Endothelial cell of umbilical vein (primary cell): ENCODE results near the gene C16orf87. TPM values are rescaled to one million over a fixed set of nuclear protein-coding genes. Genes with fewer than 3 reads are reported as not detected.

Experiments used
- BruUV-seq: library from RNA; stranded (reverse); fragments of 400-500 nt; replicated peaks from 2 replicates; lab custom pipeline; 2021; lab: Mats Ljungman, UMichigan
- CTCF ChIA-PET: fragments of 300-600, 350-600 bp; sonication (Branson Sonifier 250); formaldehyde crosslinking; loops from one replicate; lab custom pipeline; 2021; ENCODE audit warnings: antibody characterized with exemption, inconsistent platforms; lab: Charles Lee
- POLR2A ChIA-PET: fragments of 300-600, 350-600 bp; sonication (Branson Sonifier 250); formaldehyde crosslinking; loops from one replicate; lab custom pipeline; 2021; ENCODE audit warnings: antibody characterized with exemption, inconsistent platforms; lab: Charles Lee
- DNase-seq: peaks from one replicate; pipeline ENCODE4 v3.0.0-alpha.2; 2011; ENCODE audit warnings: low read depth, low spot score
- FAIRE-seq: peaks from 2 replicates; lab custom pipeline; 2011; peaks lifted over from hg19 to GRCh38; lab: Jason Lieb, UNC
- H2AFZ ChIP-seq: 2 replicates; pipeline ENCODE4 v1.6.0; 2012; ENCODE audit warnings: low read depth, low read length, control low read depth, inconsistent platforms
- H3K27ac ChIP-seq: 2 replicates; pipeline ENCODE4 v1.5.1; 2011; ENCODE audit warnings: low read depth, mild to moderate bottlenecking, control low read depth, low read length, moderate library complexity; ENCODE audit not compliant: insufficient read depth
- H3K27me3 ChIP-seq, 2 experiments: 2 replicates each; pipeline versions ENCODE4 v1.6.0 to v1.6.1; 2011; ENCODE audit warnings: low read length in 2 of 2, mixed read lengths in 1 of 2; ENCODE audit not compliant: control insufficient read depth in 2 of 2, insufficient read depth in 2 of 2
- H3K36me3 ChIP-seq, 2 experiments: 2 replicates in 1 of 2; 3 replicates in 1 of 2; pipeline ENCODE4 v1.5.1; 2011; ENCODE audit warnings: low read length in 2 of 2, mild to moderate bottlenecking in 1 of 2, moderate library complexity in 1 of 2; ENCODE audit not compliant: control insufficient read depth in 2 of 2, insufficient read depth in 2 of 2; ENCODE audit errors: extremely low read depth in 1 of 2
- H3K4me1 ChIP-seq: 3 replicates; pipeline ENCODE4 v1.5.1; 2011; ENCODE audit warnings: mild to moderate bottlenecking, low read length; ENCODE audit not compliant: control insufficient read depth, insufficient read depth; ENCODE audit errors: extremely low read depth
- H3K4me2 ChIP-seq: 2 replicates; pipeline ENCODE4 v1.6.1; 2011; ENCODE audit warnings: low read length, control low read depth, mixed read lengths; ENCODE audit not compliant: insufficient read depth
- H3K4me3 ChIP-seq, 3 experiments: fragments of 200-600 bp in 1 of 3; sonication (generic), shearing (Covaris generic) in 1 of 3; replicated peaks in 1 of 3; 2 replicates each; pipeline ENCODE4 v1.5.1; 2011 to 2016; ENCODE audit warnings: control low read depth in 3 of 3, low read length in 3 of 3, mild to moderate bottlenecking in 2 of 3, inconsistent platforms in 1 of 3, low read depth in 1 of 3, moderate library complexity in 1 of 3; ENCODE audit not compliant: insufficient read depth in 1 of 3
- H3K79me2 ChIP-seq: 2 replicates; pipeline ENCODE4 v1.6.0; 2012; ENCODE audit warnings: low read length, inconsistent platforms; ENCODE audit not compliant: control insufficient read depth, insufficient read depth
- H3K9ac ChIP-seq: replicated peaks from 2 replicates; pipeline ENCODE3; 2011; ENCODE audit warnings: low read length, control low read depth; ENCODE audit not compliant: insufficient read depth; ENCODE audit errors: extremely low read depth
- H3K9me1 ChIP-seq: replicated peaks from 3 replicates; pipeline ENCODE4 v1.6.0; 2011; ENCODE audit warnings: mild to moderate bottlenecking, low read length; ENCODE audit not compliant: control insufficient read depth, insufficient read depth; ENCODE audit errors: extremely low read depth
- H3K9me3 ChIP-seq: replicated peaks from 2 replicates; pipeline ENCODE4 v1.5.1; 2012; ENCODE audit warnings: low read length, inconsistent platforms; ENCODE audit not compliant: control insufficient read depth, insufficient read depth
- H4K20me1 ChIP-seq: replicated peaks from 2 replicates; pipeline ENCODE3; 2011; ENCODE audit warnings: mild to moderate bottlenecking, low read length; ENCODE audit not compliant: control insufficient read depth, insufficient read depth; ENCODE audit errors: extremely low read depth
- EZH2 ChIP-seq: IDR thresholded peaks from 2 replicates; pipeline ENCODE4 v1.6.1; 2012; ENCODE audit warnings: borderline replicate concordance, low read depth, mild to moderate bottlenecking, moderate library complexity, low read length, inconsistent platforms; ENCODE audit not compliant: severe bottlenecking
- FOS ChIP-seq: IDR thresholded peaks from 2 replicates; pipeline ENCODE4 v1.6.1; 2011; ENCODE audit warnings: mild to moderate bottlenecking, low read length, moderate library complexity, borderline replicate concordance; ENCODE audit not compliant: insufficient read depth
- JUN ChIP-seq: IDR thresholded peaks from 2 replicates; pipeline ENCODE4 v1.6.1; 2011; ENCODE audit warnings: borderline replicate concordance, low read depth; ENCODE audit not compliant: insufficient read length, insufficient read depth
- POLR2A ChIP-seq: IDR thresholded peaks from 2 replicates; pipeline ENCODE4 v1.6.1; 2012; ENCODE audit warnings: low read depth, mild to moderate bottlenecking, control low read depth, low read length
- dilution Hi-C: fragments of 300-500 bp; cut with MboI; formaldehyde crosslinking; loops from one replicate; pipeline ENCODE4 v1.15.0; 2019; ENCODE audit warnings: low sequenced_read_pairs; ENCODE audit not compliant: extremely low pct_ligation_motif_present
- intact Hi-C: fragments of 100-400 bp; cut with micrococcal nuclease; formaldehyde crosslinking; loops from one replicate; pipeline ENCODE4 v1.10.0; 2022
- polyA plus RNA-seq, 4 experiments: library from polyadenylated mRNA; depleted of rRNA in 3 of 4; stranded (reverse) in 3 of 4; unstranded in 1 of 4; fragments of >200 nt; gene quantifications; 2 replicates each; pipeline versions ENCODE4 v1.2.1 to v1.2.3, GENCODE V29; 2011 to 2012; ENCODE audit warnings: missing spikeins in 1 of 4
- total RNA-seq: library from RNA; stranded (reverse); gene quantifications from 2 replicates; pipeline ENCODE4 v1.2.3, GENCODE V29; 2021
- TF ChIP-seq, protein P1 (sequence below), 2 donors: IDR thresholded peaks; 1 replicate in 1 of 2; 2 replicates in 1 of 2; pipeline ENCODE4 v1.5.1; 2011; ENCODE audit warnings: low read length in 2 of 2, mild to moderate bottlenecking in 2 of 2, moderate library complexity in 2 of 2, control low read depth in 1 of 2, inconsistent platforms in 1 of 2, low read depth in 1 of 2; ENCODE audit not compliant: insufficient read depth in 1 of 2; ENCODE audit errors: extremely low read depth in 1 of 2

C16orf87 gene
- total and polyA plus RNA-seq, 2 donors (not counting 3 experiments of a cell fraction or from before 2014, with no cell fraction given): 2.4 to 8.5 TPM

DNA sequence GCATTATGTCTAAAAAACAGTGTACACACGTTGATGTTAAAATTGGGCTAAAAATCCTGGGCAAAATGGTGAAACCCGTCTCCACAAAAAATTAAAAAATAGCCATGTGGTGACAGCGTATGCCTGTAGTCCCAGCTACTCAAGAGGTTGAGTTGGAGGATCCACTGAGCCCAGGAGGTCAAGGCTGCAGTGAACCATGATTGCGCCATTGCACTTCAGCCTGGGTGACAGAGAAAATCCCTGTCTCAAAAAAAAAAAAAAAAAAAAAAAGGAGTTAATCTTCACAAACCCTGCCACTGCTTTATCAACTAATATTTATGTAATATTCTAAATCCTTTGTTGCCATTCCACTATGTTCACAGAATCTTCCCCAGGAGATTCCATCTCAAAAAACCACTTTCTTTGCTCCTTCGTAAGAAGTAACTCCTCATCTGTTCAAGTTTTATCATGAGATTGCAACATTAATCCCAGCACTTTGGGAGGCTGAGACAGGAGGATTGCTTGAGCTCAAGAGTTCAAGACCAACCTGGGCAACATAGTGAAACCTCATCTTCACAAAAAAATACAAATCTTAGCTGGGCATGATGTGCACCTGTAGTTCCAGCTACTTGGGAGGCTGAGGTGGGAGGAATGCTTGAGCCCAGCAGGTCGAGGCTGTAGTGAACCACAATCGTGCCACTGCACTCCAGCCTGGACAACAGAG, 1.9 kb upstream of the C16orf87 start:
- no peak overlapping the region for H3K4me2 ChIP-seq
- no TSS peak for BruUV-seq
- CTCF ChIA-PET: interaction anchor here (0.7 to 2.3 kb wide), 4 partner anchors 12 to 159 kb away, joined by 3 to 6 read pairs (median 6); no protein-coding TSS in a partner anchor

More for the DNA sequence above, 1.9 kb upstream of the C16orf87 start:
- Histone ChIP-seq H3K79me2 (peaks cover 20% of the 10 kb centered on the region), H3K9me1 (no peaks in the 10 kb centered on the region), H3K4me3 (no peak overlapping the region), H3K9me3 (no peaks in the 10 kb centered on the region), H3K4me1 (peaks cover 13% of the 10 kb centered on the region), H4K20me1 (no peaks in the 10 kb centered on the region), H3K9ac (no peak overlapping the region), H3K27me3 (peaks cover 9 to 13% of the 10 kb centered on the region in 2 experiments), H3K36me3 (no peaks in the 10 kb centered on the region), H3K27ac (no peak overlapping the region), H2AFZ (no peak overlapping the region)
- dilution Hi-C loops (no loop called here), intact Hi-C loops (loop anchor here (5.0 kb wide), 1 partner anchor 309 kb away; the partner anchor contains the start of gene NETO2)
- POLR2A ChIA-PET: interaction anchor here (0.6 kb wide), 1 partner anchor 10 kb away, joined by 3 read pairs; no protein-coding TSS in a partner anchor
- FAIRE-seq (no peak), DNase-seq (no peak)
- TF ChIP-seq POLR2A: no peak
- no peak for TF ChIP-seq JUN
- no peak for TF ChIP-seq EZH2
- no peak for TF ChIP-seq FOS
- TF ChIP-seq, protein P1, sequence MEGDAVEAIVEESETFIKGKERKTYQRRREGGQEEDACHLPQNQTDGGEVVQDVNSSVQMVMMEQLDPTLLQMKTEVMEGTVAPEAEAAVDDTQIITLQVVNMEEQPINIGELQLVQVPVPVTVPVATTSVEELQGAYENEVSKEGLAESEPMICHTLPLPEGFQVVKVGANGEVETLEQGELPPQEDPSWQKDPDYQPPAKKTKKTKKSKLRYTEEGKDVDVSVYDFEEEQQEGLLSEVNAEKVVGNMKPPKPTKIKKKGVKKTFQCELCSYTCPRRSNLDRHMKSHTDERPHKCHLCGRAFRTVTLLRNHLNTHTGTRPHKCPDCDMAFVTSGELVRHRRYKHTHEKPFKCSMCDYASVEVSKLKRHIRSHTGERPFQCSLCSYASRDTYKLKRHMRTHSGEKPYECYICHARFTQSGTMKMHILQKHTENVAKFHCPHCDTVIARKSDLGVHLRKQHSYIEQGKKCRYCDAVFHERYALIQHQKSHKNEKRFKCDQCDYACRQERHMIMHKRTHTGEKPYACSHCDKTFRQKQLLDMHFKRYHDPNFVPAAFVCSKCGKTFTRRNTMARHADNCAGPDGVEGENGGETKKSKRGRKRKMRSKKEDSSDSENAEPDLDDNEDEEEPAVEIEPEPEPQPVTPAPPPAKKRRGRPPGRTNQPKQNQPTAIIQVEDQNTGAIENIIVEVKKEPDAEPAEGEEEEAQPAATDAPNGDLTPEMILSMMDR (IDR thresholded peaks at IDR 0.05; ENCODE audit: extremely low read depth in 1 of 2, insufficient read depth in 1 of 2, low read depth in 1 of 2, low read length in 2 of 2): no peak
